Fibroblast of villous mesenchyme (primary cell): ENCODE results near the gene DCDC1. TPM values are rescaled to one million over a fixed set of nuclear protein-coding genes. Genes with fewer than 3 reads are reported as not detected.

ENCODE experiments used
- DNase-seq: peaks from one replicate; pipeline ENCODE4 v3.0.0-alpha.2; 2010; ENCODE audit warnings: low read depth
- H3K4me3 ChIP-seq: 2 replicates; pipeline ENCODE4 v1.5.1; 2011; ENCODE audit warnings: low read depth, mild to moderate bottlenecking, low read length
- total RNA-seq: library from RNA; depleted of rRNA; stranded (reverse); fragments of >200 nt; gene quantifications from 2 replicates; pipeline ENCODE4 v1.2.3, GENCODE V29; 2012
- TF ChIP-seq, protein P1 (sequence below): IDR thresholded peaks from 2 replicates; pipeline ENCODE4 v1.5.1; 2012; ENCODE audit warnings: low read depth, mild to moderate bottlenecking, low read length; ENCODE audit not compliant: insufficient read depth

Gene DCDC1
- total RNA-seq, 1 donor = 0.43 TPM

- no peak for DNase-seq
- H3K4me3 ChIP-seq = no peak overlapping the region
- TF ChIP-seq, protein P1, sequence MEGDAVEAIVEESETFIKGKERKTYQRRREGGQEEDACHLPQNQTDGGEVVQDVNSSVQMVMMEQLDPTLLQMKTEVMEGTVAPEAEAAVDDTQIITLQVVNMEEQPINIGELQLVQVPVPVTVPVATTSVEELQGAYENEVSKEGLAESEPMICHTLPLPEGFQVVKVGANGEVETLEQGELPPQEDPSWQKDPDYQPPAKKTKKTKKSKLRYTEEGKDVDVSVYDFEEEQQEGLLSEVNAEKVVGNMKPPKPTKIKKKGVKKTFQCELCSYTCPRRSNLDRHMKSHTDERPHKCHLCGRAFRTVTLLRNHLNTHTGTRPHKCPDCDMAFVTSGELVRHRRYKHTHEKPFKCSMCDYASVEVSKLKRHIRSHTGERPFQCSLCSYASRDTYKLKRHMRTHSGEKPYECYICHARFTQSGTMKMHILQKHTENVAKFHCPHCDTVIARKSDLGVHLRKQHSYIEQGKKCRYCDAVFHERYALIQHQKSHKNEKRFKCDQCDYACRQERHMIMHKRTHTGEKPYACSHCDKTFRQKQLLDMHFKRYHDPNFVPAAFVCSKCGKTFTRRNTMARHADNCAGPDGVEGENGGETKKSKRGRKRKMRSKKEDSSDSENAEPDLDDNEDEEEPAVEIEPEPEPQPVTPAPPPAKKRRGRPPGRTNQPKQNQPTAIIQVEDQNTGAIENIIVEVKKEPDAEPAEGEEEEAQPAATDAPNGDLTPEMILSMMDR = no peak
Measured at GRCh38 chr11:30853439-30853838, 516.1 kb downstream of the DCDC1 start.

DNA sequence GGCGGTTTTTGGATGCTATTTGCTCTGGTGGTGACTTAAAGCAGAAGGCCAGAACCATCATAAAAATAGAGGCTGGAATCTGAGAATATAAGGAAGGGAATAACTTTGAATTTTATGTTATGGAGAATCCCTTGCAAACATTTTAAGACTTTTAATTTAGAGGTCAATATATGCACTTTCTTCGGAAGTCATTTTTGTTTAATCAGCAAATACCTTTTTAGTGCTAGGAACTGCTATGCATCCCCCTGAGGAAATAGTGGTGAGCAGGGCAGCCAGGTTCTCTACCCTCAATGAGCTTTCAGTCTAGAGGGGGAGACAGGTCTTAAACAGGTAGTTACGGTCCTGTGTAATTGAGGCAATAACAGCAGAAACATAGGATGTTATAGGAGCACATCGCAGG, 516.9 kb downstream of the DCDC1 start:
- TF ChIP-seq, protein P1 = no peak
- H3K4me3 ChIP-seq = no peak overlapping the region
- no peak for DNase-seq

DNA sequence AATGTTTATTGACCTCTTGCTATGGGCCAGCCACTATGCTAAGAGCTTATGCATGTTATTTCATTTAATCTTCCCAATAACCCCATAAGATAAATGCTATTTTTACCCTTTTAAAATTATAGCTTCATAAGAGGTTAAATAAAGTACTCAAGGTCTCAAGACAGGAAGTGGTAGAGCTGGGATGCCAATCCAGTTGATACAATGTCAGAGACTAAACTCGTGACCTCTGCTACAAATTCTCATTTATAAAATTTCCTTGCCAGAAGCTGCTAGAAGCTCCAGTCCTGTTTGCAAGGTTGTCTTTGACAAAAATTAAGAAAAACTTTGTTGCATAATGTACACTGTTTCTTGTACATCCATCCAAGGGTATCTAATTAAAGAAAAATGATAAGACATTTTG, 517.4 kb downstream of the DCDC1 start:
- DNase-seq = no peak
- no peak overlapping the region for H3K4me3 ChIP-seq
- TF ChIP-seq, protein P1 = no peak

GRCh38 chr11:30837252-30837651, 532.3 kb downstream of the DCDC1 start:
- no peak for DNase-seq
- TF ChIP-seq, protein P1 = no peak
- no peak overlapping the region for H3K4me3 ChIP-seq

DNA sequence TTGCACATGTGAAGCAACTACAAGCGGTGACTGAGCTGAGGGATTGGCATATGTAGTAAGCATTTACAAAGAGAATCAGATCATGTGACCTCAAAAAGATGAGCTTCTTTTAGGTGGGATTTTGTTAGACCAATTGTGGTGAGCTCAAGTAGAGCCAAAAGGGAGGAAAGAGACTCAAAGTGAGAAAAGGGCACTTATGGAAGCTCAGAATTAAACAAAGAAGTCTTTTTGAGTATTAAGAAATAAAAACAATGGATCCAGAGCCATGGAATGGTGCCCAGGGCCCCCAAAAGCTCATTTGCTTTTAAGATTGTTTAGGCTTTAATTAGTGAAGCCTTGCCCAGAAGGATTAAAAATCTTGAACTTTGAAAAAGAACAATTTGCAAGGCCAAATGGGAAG, 536.7 kb downstream of the DCDC1 start:
- no peak for DNase-seq
- no peak overlapping the region for H3K4me3 ChIP-seq
- TF ChIP-seq, protein P1 = no peak

DNA sequence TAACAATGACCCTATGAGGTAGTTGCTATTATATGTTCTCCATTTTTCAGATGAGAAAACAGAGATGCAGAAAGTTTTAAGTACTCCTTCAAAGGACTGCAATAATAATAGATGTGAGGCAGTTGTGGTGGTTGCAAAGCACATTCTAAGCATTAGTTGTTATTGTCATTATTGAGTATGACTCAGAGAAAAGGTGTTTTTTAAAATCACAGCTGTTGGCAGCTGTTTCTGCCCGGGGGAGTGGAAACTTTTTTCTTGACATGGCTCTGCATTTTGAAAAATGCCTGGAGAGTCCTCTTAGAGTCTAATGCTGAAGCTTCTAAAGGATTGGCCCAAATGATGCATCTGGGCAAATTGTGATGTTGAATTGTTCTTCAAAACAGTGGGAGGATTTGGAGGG, 538.9 kb downstream of the DCDC1 start:
- DNase-seq = peak; percentile 2
- TF ChIP-seq, protein P1 = no peak
- H3K4me3 ChIP-seq = no peak overlapping the region

DNA sequence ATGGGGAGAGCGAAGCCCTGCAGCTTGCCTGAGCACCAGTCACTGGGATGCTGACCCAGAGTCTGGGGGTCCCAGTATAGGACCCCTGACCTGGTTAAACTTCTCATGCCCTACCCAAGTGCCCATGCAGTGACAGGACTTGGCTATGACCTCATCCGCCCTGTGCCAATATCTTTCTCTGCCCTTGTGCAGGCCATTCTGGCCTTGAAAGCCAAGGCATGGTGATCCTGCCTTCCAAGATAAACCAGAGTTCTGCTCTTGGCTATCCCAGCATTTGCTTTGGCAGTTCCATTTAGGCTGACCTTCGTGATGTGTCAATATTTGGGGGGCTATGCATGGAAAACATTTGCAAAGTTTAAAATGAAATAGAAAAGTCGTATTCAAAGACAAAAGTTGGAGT, 542.6 kb downstream of the DCDC1 start:
- TF ChIP-seq, protein P1 = no peak

More for the DNA sequence above, 542.6 kb downstream of the DCDC1 start:
- no peak overlapping the region for H3K4me3 ChIP-seq
- DNase-seq = no peak
